T-helper 17 cell (primary cell): ENCODE measurements around the gene SLC52A1. TPM values are rescaled to one million over a fixed set of nuclear protein-coding genes. Genes with fewer than 3 reads are reported as not detected.
"Not testable (repeated sequence)": the region's sequence is repeated elsewhere in the genome, so short reads cannot be mapped to it uniquely, and the experiment has no call there.

ENCODE experiments used
- ATAC-seq: fragments of 150-1000 bp; cut with Tn5 transposase; 2 replicates; pipeline ENCODE4 v1.10.0; 2021; ENCODE audit warnings: mild to moderate bottlenecking, moderate library complexity
- DNase-seq, 3 donors: peaks; one replicate each; pipeline versions ENCODE4 v3.0.0 to v3.0.0-alpha.2; 2020 to 2021
- H3K9me3 ChIP-seq: one replicate; pipeline ENCODE4 v1.7.0; 2013; ENCODE audit warnings: low read length, mild to moderate bottlenecking; ENCODE audit not compliant: control insufficient read depth, poor library complexity, severe bottlenecking
- H3K27ac Mint-ChIP-seq: one replicate; pipeline ENCODE4 v1.8.0; 2022; ENCODE audit warnings: mild to moderate bottlenecking, moderate library complexity, mixed read lengths
- H3K27me3 Mint-ChIP-seq: one replicate; pipeline ENCODE4 v1.8.0; 2022; ENCODE audit warnings: mixed read lengths
- H3K36me3 Mint-ChIP-seq: one replicate; pipeline ENCODE4 v1.8.0; 2022; ENCODE audit warnings: low read depth, mixed read lengths
- H3K4me1 Mint-ChIP-seq: one replicate; pipeline ENCODE4 v1.8.0; 2022; ENCODE audit warnings: mild to moderate bottlenecking, mixed read lengths
- H3K4me3 Mint-ChIP-seq: one replicate; pipeline ENCODE4 v1.8.0; 2022; ENCODE audit warnings: mild to moderate bottlenecking, moderate library complexity, mixed read lengths
- total RNA-seq, 4 donors: library from RNA in 2 of 4; stranded (reverse) in 2 of 4; gene quantifications; one replicate each; pipeline ENCODE4 v1.2.3 and lab custom pipeline; 2022 to 2026

Gene SLC52A1
- total RNA-seq (under 1 TPM in 1 of 2 donors, not detected in 1; 0.12 TPM), total RNA-seq (lab: John Stamatoyannopoulos, UW) (0.15 to 0.46 reads per million in 2 donors)

GRCh38 chr17:5035315-5035714 is at the start of gene SLC52A1:
SLC52A1 (minus strand) TSS chr17:5035426; CDS start chr17:5034606, 820 bp downstream.
- H3K27ac Mint-ChIP-seq = no peak within 1 kb of the TSS
- DNase-seq = no peak
- ATAC-seq = no peak
- H3K36me3 Mint-ChIP-seq = no peaks in the 10 kb centered on the region
- no peak within 1 kb of the TSS for H3K4me3 Mint-ChIP-seq
- H3K9me3 ChIP-seq = no peaks in the 10 kb centered on the region
- no peaks in the 10 kb centered on the region for H3K27me3 Mint-ChIP-seq
- peaks cover 18% of the 10 kb centered on the region for H3K4me1 Mint-ChIP-seq

GRCh38 chr17:5080591-5080990 is 45.4 kb upstream of the SLC52A1 start:
- Mint-ChIP-seq H3K4me1 (peaks cover 20% of the 10 kb centered on the region), H3K4me3 (peak overlapping the region; percentile 41), H3K36me3 (peaks cover 2% of the 10 kb centered on the region), H3K27me3 (no peaks in the 10 kb centered on the region), H3K27ac (no peak overlapping the region)
- no peak for DNase-seq
- H3K9me3 ChIP-seq = no peaks in the 10 kb centered on the region
- no peak for ATAC-seq

- Mint-ChIP-seq H3K4me1 (peaks cover 20% of the 10 kb centered on the region), H3K27ac (peak within 1 kb of the TSS; percentile 85), H3K4me3 (peak within 1 kb of the TSS; percentile 96), H3K27me3 (no peaks in the 10 kb centered on the region), H3K36me3 (peaks cover 2% of the 10 kb centered on the region)
- ATAC-seq (peak; percentile 84), DNase-seq (peak; percentile 41 to 50 (median 41))
- no peaks in the 10 kb centered on the region for H3K9me3 ChIP-seq
These were observed 43.1 kb upstream of the SLC52A1 start, which contains the start of gene ZFP3 for GRCh38 chr17:5078106-5079028. ZFP3 (plus strand) TSS chr17:5078467; CDS start chr17:5091505, 13,038 bp downstream.

- H3K27me3 Mint-ChIP-seq = no peaks in the 10 kb centered on the region
- peak overlapping the region; percentile 96 for H3K4me3 Mint-ChIP-seq
- peaks cover 2% of the 10 kb centered on the region for H3K36me3 Mint-ChIP-seq
- peak overlapping the region; percentile 85 for H3K27ac Mint-ChIP-seq
- no peak for DNase-seq
- H3K9me3 ChIP-seq = no peaks in the 10 kb centered on the region
- H3K4me1 Mint-ChIP-seq = peaks cover 20% of the 10 kb centered on the region
- no peak for ATAC-seq
These were observed 42.5 kb upstream of the SLC52A1 start for GRCh38 chr17:5077781-5078105.

- H3K27ac Mint-ChIP-seq = peak overlapping the region; percentile 85
- peaks cover 20% of the 10 kb centered on the region for H3K4me1 Mint-ChIP-seq
- H3K36me3 Mint-ChIP-seq, H3K27me3 Mint-ChIP-seq, ATAC-seq, DNase-seq, H3K9me3 ChIP-seq: not testable (repeated sequence)
- peak overlapping the region; percentile 96 for H3K4me3 Mint-ChIP-seq
These were observed 42.0 kb upstream of the SLC52A1 start for GRCh38 chr17:5077275-5077674.

- not testable (repeated sequence) for H3K27ac Mint-ChIP-seq, DNase-seq, ATAC-seq, H3K4me3 Mint-ChIP-seq, H3K27me3 Mint-ChIP-seq, H3K9me3 ChIP-seq, H3K36me3 Mint-ChIP-seq
- peaks cover 17% of the 10 kb centered on the region for H3K4me1 Mint-ChIP-seq
These were observed 40.2 kb upstream of the SLC52A1 start for GRCh38 chr17:5075472-5075871.

- no peaks in the 10 kb centered on the region for H3K27me3 Mint-ChIP-seq
These were observed 34.5 kb upstream of the SLC52A1 start for GRCh38 chr17:5069724-5070123.

GRCh38 chr17:5068236-5068635 is 33.0 kb upstream of the SLC52A1 start:
- H3K27me3 Mint-ChIP-seq = no peaks in the 10 kb centered on the region
- ATAC-seq = no peak
- no peaks in the 10 kb centered on the region for H3K36me3 Mint-ChIP-seq
- H3K4me1 Mint-ChIP-seq = no peaks in the 10 kb centered on the region
- H3K9me3 ChIP-seq = no peaks in the 10 kb centered on the region
- no peak overlapping the region for H3K4me3 Mint-ChIP-seq
- no peak overlapping the region for H3K27ac Mint-ChIP-seq
- no peak for DNase-seq

More at GRCh38 chr17:5069724-5070123, 34.5 kb upstream of the SLC52A1 start:
- Mint-ChIP-seq H3K36me3 (no peaks in the 10 kb centered on the region), H3K4me1 (no peaks in the 10 kb centered on the region), H3K4me3 (no peak overlapping the region), H3K27ac (no peak overlapping the region)
- H3K9me3 ChIP-seq = no peaks in the 10 kb centered on the region
- no peak for ATAC-seq
- no peak for DNase-seq

GRCh38 chr17:5065227-5065744 is 30.1 kb upstream of the SLC52A1 start:
- H3K36me3 Mint-ChIP-seq = no peaks in the 10 kb centered on the region
- H3K4me3 Mint-ChIP-seq = no peak overlapping the region
- no peaks in the 10 kb centered on the region for H3K27me3 Mint-ChIP-seq
- H3K27ac Mint-ChIP-seq = no peak overlapping the region
- ATAC-seq = no peak
- no peaks in the 10 kb centered on the region for H3K9me3 ChIP-seq
- H3K4me1 Mint-ChIP-seq = no peaks in the 10 kb centered on the region
- DNase-seq = no peak

- Mint-ChIP-seq H3K27ac (no peak overlapping the region), H3K36me3 (peaks cover 2% of the 10 kb centered on the region), H3K4me3 (no peak overlapping the region), H3K4me1 (peaks cover 4% of the 10 kb centered on the region), H3K27me3 (no peaks in the 10 kb centered on the region)
- no peak for ATAC-seq
- no peaks in the 10 kb centered on the region for H3K9me3 ChIP-seq
- no peak for DNase-seq
These were observed 20.3 kb upstream of the SLC52A1 start for GRCh38 chr17:5055543-5055942.

- no peak for ATAC-seq
- H3K4me3 Mint-ChIP-seq = no peak overlapping the region
- no peaks in the 10 kb centered on the region for H3K27me3 Mint-ChIP-seq
- H3K4me1 Mint-ChIP-seq = peaks cover 32% of the 10 kb centered on the region
- no peak for DNase-seq
- peaks cover 2% of the 10 kb centered on the region for H3K36me3 Mint-ChIP-seq
- peak overlapping the region; percentile 98 for H3K27ac Mint-ChIP-seq
- H3K9me3 ChIP-seq = no peaks in the 10 kb centered on the region
These were observed 15.1 kb upstream of the SLC52A1 start for GRCh38 chr17:5050278-5050677.

GRCh38 chr17:5049314-5049841 is 14.2 kb upstream of the SLC52A1 start:
- Mint-ChIP-seq H3K36me3 (no peaks in the 10 kb centered on the region), H3K27me3 (no peaks in the 10 kb centered on the region), H3K4me1 (peaks cover 36% of the 10 kb centered on the region), H3K4me3 (peak overlapping the region; percentile 65), H3K27ac (peak overlapping the region; percentile 98)
- no peaks in the 10 kb centered on the region for H3K9me3 ChIP-seq
- ATAC-seq (peak; percentile 99), DNase-seq (peak; percentile 29 to 68 (median 51))

- H3K4me1 Mint-ChIP-seq = peaks cover 42% of the 10 kb centered on the region
- no peaks in the 10 kb centered on the region for H3K36me3 Mint-ChIP-seq
- H3K9me3 ChIP-seq = no peaks in the 10 kb centered on the region
- no peak for DNase-seq
- peak overlapping the region; percentile 52 for H3K4me3 Mint-ChIP-seq
- ATAC-seq = no peak
- H3K27ac Mint-ChIP-seq = peak overlapping the region; percentile 98
- no peaks in the 10 kb centered on the region for H3K27me3 Mint-ChIP-seq
These were observed 12.2 kb upstream of the SLC52A1 start for GRCh38 chr17:5047446-5047845.
